ENCODE measurements around the gene LHPP. TPM values are rescaled to one million over a fixed set of nuclear protein-coding genes. Genes with fewer than 3 reads are reported as not detected.

Gene LHPP
- total and polyA plus RNA-seq, 4 experiments from 2014 or later = 17.9 to 22.4 (median 19.2) TPM

GRCh38 chr10:124566981-124567835 lies 105.6 kb downstream of the LHPP start:
- DNase-seq = no peak
- Mint-ChIP-seq H3K27ac (no peak overlapping the region), H3K27me3 (no peaks in the 10 kb centered on the region), H3K9me3 (no peaks in the 10 kb centered on the region), H3K4me1 (no peaks in the 10 kb centered on the region), H3K4me3 (no peak overlapping the region), H3K36me3 (peaks cover 0 to 3% of the 10 kb centered on the region in 2 donors)
- H3K27me3 ChIP-seq (ENCODE audit: insufficient read depth, low read length) = no peaks in the 10 kb centered on the region
- H3K36me3 ChIP-seq (ENCODE audit: insufficient read depth, low read length) = no peaks in the 10 kb centered on the region
- H3K27ac ChIP-seq (ENCODE audit: low read depth, low read length) = no peak overlapping the region
- H3K9me3 ChIP-seq (ENCODE audit: control insufficient read depth in 1 of 2, low read length in 2 of 2) = no peaks in the 10 kb centered on the region
- intact Hi-C loops (cut with micrococcal nuclease) = no loop called here
- CTCF ChIA-PET (ENCODE audit: partially characterized antibody) = no interaction called here
- POLR2A ChIA-PET (ENCODE audit: partially characterized antibody) = no interaction called here
- H3K4me1 ChIP-seq (ENCODE audit: insufficient read depth, low read length) = no peaks in the 10 kb centered on the region
- H3K4me3 ChIP-seq (ENCODE audit: low read length in 2 of 2) = no peak overlapping the region

- H3K27me3 Mint-ChIP-seq = no peaks in the 10 kb centered on the region
- no peak overlapping the region for H3K4me3 Mint-ChIP-seq
- ChIA-PET CTCF (ENCODE audit: partially characterized antibody) (interaction anchor here (0.5 kb wide), 1 partner anchor 321 kb away, joined by 3 read pairs; no protein-coding TSS in a partner anchor), POLR2A (ENCODE audit: partially characterized antibody) (no interaction called here)
- Histone ChIP-seq H3K36me3 (ENCODE audit: insufficient read depth, low read length) (no peaks in the 10 kb centered on the region), H3K27me3 (ENCODE audit: insufficient read depth, low read length) (no peaks in the 10 kb centered on the region), H3K4me1 (ENCODE audit: insufficient read depth, low read length) (no peaks in the 10 kb centered on the region), H3K4me3 (ENCODE audit: low read length in 2 of 2) (no peak overlapping the region), H3K9me3 (ENCODE audit: control insufficient read depth in 1 of 2, low read length in 2 of 2) (no peaks in the 10 kb centered on the region), H3K27ac (ENCODE audit: low read depth, low read length) (no peak overlapping the region)
- intact Hi-C loops (cut with micrococcal nuclease) = no loop called here
- no peaks in the 10 kb centered on the region for H3K4me1 Mint-ChIP-seq
- H3K36me3 Mint-ChIP-seq = peaks cover 0 to 3% of the 10 kb centered on the region in 2 donors
- no peak overlapping the region for H3K27ac Mint-ChIP-seq
- no peak for DNase-seq
- no peaks in the 10 kb centered on the region for H3K9me3 Mint-ChIP-seq
Observed at GRCh38 chr10:124568339-124568738, 106.7 kb downstream of the LHPP start.

GRCh38 chr10:124568848-124569622 lies 107.4 kb downstream of the LHPP start:
- H3K27me3 ChIP-seq (ENCODE audit: insufficient read depth, low read length) = no peaks in the 10 kb centered on the region
- H3K4me1 ChIP-seq (ENCODE audit: insufficient read depth, low read length) = no peaks in the 10 kb centered on the region
- ChIA-PET CTCF (ENCODE audit: partially characterized antibody) (interaction anchor here (0.7 kb wide), 1 partner anchor 575 kb away, joined by 3 read pairs; no protein-coding TSS in a partner anchor), POLR2A (ENCODE audit: partially characterized antibody) (no interaction called here)
- Mint-ChIP-seq H3K4me3 (no peak overlapping the region), H3K27me3 (no peaks in the 10 kb centered on the region), H3K4me1 (no peaks in the 10 kb centered on the region), H3K27ac (no peak overlapping the region), H3K36me3 (peaks cover 0 to 3% of the 10 kb centered on the region in 2 donors), H3K9me3 (no peaks in the 10 kb centered on the region)
- intact Hi-C loops (cut with micrococcal nuclease) = no loop called here
- H3K27ac ChIP-seq (ENCODE audit: low read depth, low read length) = no peak overlapping the region
- H3K4me3 ChIP-seq (ENCODE audit: low read length in 2 of 2) = no peak overlapping the region
- DNase-seq = no peak
- H3K36me3 ChIP-seq (ENCODE audit: insufficient read depth, low read length) = no peaks in the 10 kb centered on the region
- no peaks in the 10 kb centered on the region for H3K9me3 ChIP-seq (ENCODE audit: control insufficient read depth in 1 of 2, low read length in 2 of 2)

- Mint-ChIP-seq H3K27me3 (no peaks in the 10 kb centered on the region), H3K27ac (no peak overlapping the region), H3K9me3 (no peaks in the 10 kb centered on the region), H3K36me3 (peaks cover 0 to 3% of the 10 kb centered on the region in 2 donors), H3K4me3 (no peak overlapping the region), H3K4me1 (no peaks in the 10 kb centered on the region)
- Histone ChIP-seq H3K36me3 (ENCODE audit: insufficient read depth, low read length) (no peaks in the 10 kb centered on the region), H3K27ac (ENCODE audit: low read depth, low read length) (no peak overlapping the region), H3K4me3 (ENCODE audit: low read length in 2 of 2) (no peak overlapping the region), H3K27me3 (ENCODE audit: insufficient read depth, low read length) (no peaks in the 10 kb centered on the region), H3K9me3 (ENCODE audit: control insufficient read depth in 1 of 2, low read length in 2 of 2) (no peaks in the 10 kb centered on the region), H3K4me1 (ENCODE audit: insufficient read depth, low read length) (no peaks in the 10 kb centered on the region)
- ChIA-PET POLR2A (ENCODE audit: partially characterized antibody) (no interaction called here), CTCF (ENCODE audit: partially characterized antibody) (interaction anchor here (0.6 kb wide), 1 partner anchor 17 kb away, joined by 5 read pairs; no protein-coding TSS in a partner anchor)
- intact Hi-C loops (cut with micrococcal nuclease) = no loop called here
- DNase-seq = no peak
Observed at GRCh38 chr10:124569623-124570470, 108.2 kb downstream of the LHPP start.

- no peaks in the 10 kb centered on the region for H3K27me3 Mint-ChIP-seq
- ChIA-PET CTCF (ENCODE audit: partially characterized antibody) (no interaction called here), POLR2A (ENCODE audit: partially characterized antibody) (no interaction called here)
- no peaks in the 10 kb centered on the region for H3K36me3 ChIP-seq (ENCODE audit: insufficient read depth, low read length)
- no peak for DNase-seq
- no peaks in the 10 kb centered on the region for H3K4me1 ChIP-seq (ENCODE audit: insufficient read depth, low read length)
- no peaks in the 10 kb centered on the region for H3K9me3 ChIP-seq (ENCODE audit: control insufficient read depth in 1 of 2, low read length in 2 of 2)
- peak overlapping the region in 1 of 7 donors; percentile 37 for H3K27ac Mint-ChIP-seq
- intact Hi-C loops (cut with micrococcal nuclease) = no loop called here
- no peak overlapping the region for H3K4me3 Mint-ChIP-seq
- H3K36me3 Mint-ChIP-seq = peaks cover 0 to 3% of the 10 kb centered on the region in 2 donors
- no peaks in the 10 kb centered on the region for H3K9me3 Mint-ChIP-seq
- no peaks in the 10 kb centered on the region for H3K4me1 Mint-ChIP-seq
- H3K27me3 ChIP-seq (ENCODE audit: insufficient read depth, low read length) = no peaks in the 10 kb centered on the region
- no peak overlapping the region for H3K27ac ChIP-seq (ENCODE audit: low read depth, low read length)
- H3K4me3 ChIP-seq (ENCODE audit: low read length in 2 of 2) = no peak overlapping the region
Observed at GRCh38 chr10:124570646-124571045, 109.0 kb downstream of the LHPP start.

GRCh38 chr10:124572751-124573150 lies 111.1 kb downstream of the LHPP start:
- no peak for DNase-seq
- CTCF ChIA-PET (ENCODE audit: partially characterized antibody) = no interaction called here
- H3K4me3 ChIP-seq (ENCODE audit: low read length in 2 of 2) = no peak overlapping the region
- no peaks in the 10 kb centered on the region for H3K4me1 ChIP-seq (ENCODE audit: insufficient read depth, low read length)
- no peaks in the 10 kb centered on the region for H3K27me3 ChIP-seq (ENCODE audit: insufficient read depth, low read length)
- no peaks in the 10 kb centered on the region for H3K4me1 Mint-ChIP-seq
- no peaks in the 10 kb centered on the region for H3K9me3 Mint-ChIP-seq
- H3K36me3 Mint-ChIP-seq = peaks cover 0 to 3% of the 10 kb centered on the region in 2 donors
- H3K9me3 ChIP-seq (ENCODE audit: control insufficient read depth in 1 of 2, low read length in 2 of 2) = no peaks in the 10 kb centered on the region
- H3K27ac Mint-ChIP-seq = no peak overlapping the region
- no peaks in the 10 kb centered on the region for H3K36me3 ChIP-seq (ENCODE audit: insufficient read depth, low read length)
- intact Hi-C loops (cut with micrococcal nuclease) = no loop called here
- H3K27ac ChIP-seq (ENCODE audit: low read depth, low read length) = no peak overlapping the region
- POLR2A ChIA-PET (ENCODE audit: partially characterized antibody) = no interaction called here
- H3K4me3 Mint-ChIP-seq = no peak overlapping the region
- H3K27me3 Mint-ChIP-seq = no peaks in the 10 kb centered on the region

All from CD4-positive, alpha-beta memory T cell (primary cell).